GM12878 (cell line): ENCODE measurements around the gene UBE2D3. TPM values are rescaled to one million over a fixed set of nuclear protein-coding genes. Genes with fewer than 3 reads are reported as not detected.

ENCODE experiments used
- ATAC-seq: fragments of 200-7000 bp; cut with Tn5 transposase; 3 replicates; pipeline ENCODE4 v1.9.1; 2020; ENCODE audit warnings: mild to moderate bottlenecking, moderate library complexity
- BruUV-seq: library from RNA; stranded (reverse); fragments of 400-500 nt; replicated peaks from 2 replicates; lab custom pipeline; 2021; lab: Mats Ljungman, UMichigan
- CTCF ChIA-PET: fragments of 300-600 bp; sonication (Branson Sonifier 250); formaldehyde crosslinking; extraction: SDS; loops from one replicate; lab custom pipeline; 2021; ENCODE audit warnings: inconsistent platforms; lab: Yijun Ruan, JAX
- POLR2A ChIA-PET: fragments of 350-600 bp; formaldehyde crosslinking; extraction: SDS; loops from one replicate; lab custom pipeline; 2021; ENCODE audit warnings: inconsistent platforms; lab: Charles Lee
- RAD21 ChIA-PET: fragments of 300-600 bp; sonication (Branson Sonifier 250); formaldehyde crosslinking; loops from one replicate; lab custom pipeline; 2023; ENCODE audit warnings: antibody characterized with exemption; ENCODE audit not compliant: unreplicated experiment; lab: Charles Lee
- SMC1A ChIA-PET: fragments of 300-600 bp; sonication (Branson Sonifier 250); formaldehyde crosslinking; loops from one replicate; lab custom pipeline; 2023; ENCODE audit not compliant: unreplicated experiment, uncharacterized antibody; lab: Charles Lee
- DNase-seq: peaks from one replicate; pipeline ENCODE4 v3.0.0-alpha.2; 2011; ENCODE audit warnings: low read depth, low spot score
- FAIRE-seq: peaks from 3 replicates; lab custom pipeline; 2011; peaks lifted over from hg19 to GRCh38; lab: Jason Lieb, UNC
- H2AFZ ChIP-seq: 2 replicates; pipeline ENCODE4 v1.6.0; 2011; ENCODE audit warnings: low read depth, low read length, control low read depth; ENCODE audit not compliant: control insufficient read depth
- H3K27ac ChIP-seq: 2 replicates; pipeline ENCODE4 v1.5.1; 2011; ENCODE audit warnings: control low read depth; ENCODE audit not compliant: control insufficient read depth, insufficient read depth
- H3K27me3 ChIP-seq, 2 experiments: replicated peaks in 1 of 2; 2 replicates each; pipeline versions ENCODE4 v1.6.0 to v1.6.1; 2011; ENCODE audit warnings: low read length in 1 of 2; ENCODE audit not compliant: control insufficient read depth in 2 of 2, insufficient read depth in 2 of 2
- H3K36me3 ChIP-seq, 2 experiments: 2 replicates each; pipeline ENCODE4 v1.5.1; 2011; ENCODE audit warnings: low read length in 1 of 2; ENCODE audit not compliant: control insufficient read depth in 2 of 2, insufficient read depth in 2 of 2
- H3K4me1 ChIP-seq: 2 replicates; pipeline ENCODE4 v1.6.1; 2011; ENCODE audit warnings: mild to moderate bottlenecking, low read length, moderate library complexity, mixed read lengths; ENCODE audit not compliant: control insufficient read depth, insufficient read depth
- H3K4me2 ChIP-seq: 2 replicates; pipeline ENCODE4 v1.6.0; 2011; ENCODE audit warnings: control low read depth; ENCODE audit not compliant: control insufficient read depth, insufficient read depth
- H3K4me3 ChIP-seq: fragments of 200-600 bp; sonication (generic); 2 replicates; pipeline ENCODE4 v1.5.1; 2016
- H3K79me2 ChIP-seq: 2 replicates; pipeline ENCODE4 v1.6.0; 2011; ENCODE audit warnings: low read length; ENCODE audit not compliant: control insufficient read depth, insufficient read depth
- H3K9ac ChIP-seq: 2 replicates; pipeline ENCODE4 v1.8.0; 2011; ENCODE audit warnings: low read length, control low read depth, mixed read lengths; ENCODE audit not compliant: control insufficient read depth, insufficient read depth
- H3K9me3 ChIP-seq: replicated peaks from 3 replicates; pipeline ENCODE4 v1.5.1; 2011; ENCODE audit warnings: mild to moderate bottlenecking, low read length; ENCODE audit not compliant: control insufficient read depth, insufficient read depth
- H4K20me1 ChIP-seq: 2 replicates; pipeline ENCODE4 v1.6.0; 2011; ENCODE audit not compliant: control insufficient read depth, insufficient read depth
- EZH2 ChIP-seq: IDR thresholded peaks from 2 replicates; pipeline ENCODE4 v1.6.1; 2012; ENCODE audit warnings: low read depth, mild to moderate bottlenecking, control low read depth, inconsistent platforms, low read length, borderline replicate concordance; ENCODE audit not compliant: control insufficient read depth
- GABPA ChIP-seq: IDR thresholded peaks from 2 replicates; pipeline ENCODE4 v1.6.1; 2014; ENCODE audit warnings: antibody characterized with exemption, low read depth, mild to moderate bottlenecking, inconsistent platforms
- POLR2AphosphoS5 ChIP-seq: IDR thresholded peaks from 2 replicates; pipeline ENCODE4 v1.6.1; 2011; ENCODE audit warnings: mild to moderate bottlenecking, low read length, inconsistent platforms
- RCOR1 ChIP-seq: conservative IDR thresholded peaks from 2 replicates; pipeline ENCODE4 v1.6.1; 2012; ENCODE audit warnings: low read depth, low read length, improper control_type of control experiment
- SREBF2 ChIP-seq: IDR thresholded peaks from 2 replicates; pipeline ENCODE4 v1.6.1; 2012; ENCODE audit warnings: mild to moderate bottlenecking, low read length
- WGBS: methylation state at CpG from one replicate; pipeline ENCODE4 v1.1.6; 2016; ENCODE audit warnings: low lambda C conversion rate; ENCODE audit not compliant: insufficient replicate concordance, insufficient coverage; ENCODE audit errors: missing lambda C conversion rate; 5-methylcytosine and 5-hydroxymethylcytosine counted together
- in situ Hi-C: fragments of 300-500 bp; cut with MboI; formaldehyde crosslinking; loops from 9 replicates; pipeline ENCODE4 v1.14.3; 2018; ENCODE audit warnings: mixed read lengths
- intact Hi-C: fragments of 100-400 bp; cut with micrococcal nuclease; formaldehyde crosslinking; loops from one replicate; pipeline ENCODE4 v1.14.2; 2022; ENCODE audit not compliant: unreplicated experiment
- polyA plus RNA-seq, 11 experiments: library from polyadenylated mRNA; depleted of rRNA in 4 of 11; unstranded in 6 of 11; stranded (reverse) in 5 of 11; fragments of >200 nt; fragmentation: Nextera tagmentation in 4 of 11; fragmentation: Illumina TruSeq in 1 of 11; extraction: Ambion mirVana in 4 of 11; extraction: Trizol in 1 of 11; gene quantifications; 1 replicate in 1 of 11; 2 replicates in 10 of 11; pipeline versions ENCODE4 v1.2.1 to v1.2.3, GENCODE V29; 2011 to 2016; ENCODE audit warnings: inconsistent platforms in 2 of 11, missing spikeins in 2 of 11, low read depth in 1 of 11
- total RNA-seq, 4 experiments: library from RNA; depleted of rRNA in 3 of 4; stranded (reverse); fragments of >200 nt in 3 of 4; fragmentation: Illumina TruSeq in 1 of 4; extraction: Trizol in 1 of 4; gene quantifications; 2 replicates each; pipeline versions ENCODE4 v1.2.1 to v1.2.3, GENCODE V29; 2013 to 2021
- TF ChIP-seq, protein P1 (sequence below): IDR thresholded peaks from 2 replicates; pipeline ENCODE4 v1.6.1; 2012; ENCODE audit warnings: low read length, inconsistent platforms
- TF ChIP-seq, protein P2 (sequence below): fragments of 450-650 bp; IDR thresholded peaks from 2 replicates; pipeline ENCODE4 v1.6.1; 2016; ENCODE audit warnings: mild to moderate bottlenecking

Gene UBE2D3
- total and polyA plus RNA-seq, 10 of the 15 experiments (the other 5 are each of a cell fraction or from before 2014, with no cell fraction given) = 162 to 572 (median 395) TPM

DNA sequence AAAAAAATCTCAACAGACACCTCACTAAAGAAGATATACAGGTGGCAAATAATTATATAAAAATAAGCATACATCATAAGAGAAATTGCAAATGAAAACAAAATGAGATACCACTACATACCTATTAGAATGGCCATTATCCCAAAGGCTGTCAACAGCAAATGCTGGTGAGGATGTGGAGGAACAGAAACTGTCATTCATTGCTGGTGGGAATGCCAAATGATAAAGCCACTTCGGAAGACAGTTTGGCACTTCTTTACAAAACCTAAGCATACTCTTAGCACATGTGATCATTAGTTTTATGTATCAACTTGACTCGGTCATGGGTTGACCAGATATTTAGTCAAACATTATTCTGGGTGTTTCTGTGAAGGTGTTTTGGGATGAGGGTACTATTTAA, 53.1 kb downstream of the UBE2D3 start:
- RAD21 ChIA-PET = interaction anchor here (0.7 kb wide), 1 partner anchor 18 kb away, joined by 3 read pairs; no protein-coding TSS in a partner anchor
- Histone ChIP-seq H3K4me1 (no peaks in the 10 kb centered on the region), H3K27ac (no peak overlapping the region), H3K36me3 (no peaks in the 10 kb centered on the region), H3K27me3 (no peaks in the 10 kb centered on the region), H2AFZ (no peak overlapping the region), H4K20me1 (no peaks in the 10 kb centered on the region), H3K9me3 (no peaks in the 10 kb centered on the region), H3K79me2 (no peaks in the 10 kb centered on the region), H3K4me3 (no peak overlapping the region), H3K4me2 (no peak overlapping the region), H3K9ac (no peak overlapping the region)
- SMC1A ChIA-PET = interaction anchor here (1.0 to 1.3 kb wide), 2 partner anchors 24 to 42 kb away, joined by 4 to 5 read pairs; no protein-coding TSS in a partner anchor
- CTCF ChIA-PET = interaction anchor here (1.0 to 1.5 kb wide), 3 partner anchors 14 to 235 kb away, joined by 3 to 6 read pairs (median 3); partner anchors contain the start of gene MANBA
- in situ Hi-C loops = no loop called here
- BruUV-seq = no TSS peak
- WGBS = 50% methylated on average over 2 of the region's 2 CpGs
- intact Hi-C loops = no loop called here
- no peak for TF ChIP-seq EZH2
- no peak for TF ChIP-seq POLR2AphosphoS5
- DNase-seq = no peak
- ATAC-seq = no peak
- no peak for FAIRE-seq
- POLR2A ChIA-PET = no interaction called here

DNA sequence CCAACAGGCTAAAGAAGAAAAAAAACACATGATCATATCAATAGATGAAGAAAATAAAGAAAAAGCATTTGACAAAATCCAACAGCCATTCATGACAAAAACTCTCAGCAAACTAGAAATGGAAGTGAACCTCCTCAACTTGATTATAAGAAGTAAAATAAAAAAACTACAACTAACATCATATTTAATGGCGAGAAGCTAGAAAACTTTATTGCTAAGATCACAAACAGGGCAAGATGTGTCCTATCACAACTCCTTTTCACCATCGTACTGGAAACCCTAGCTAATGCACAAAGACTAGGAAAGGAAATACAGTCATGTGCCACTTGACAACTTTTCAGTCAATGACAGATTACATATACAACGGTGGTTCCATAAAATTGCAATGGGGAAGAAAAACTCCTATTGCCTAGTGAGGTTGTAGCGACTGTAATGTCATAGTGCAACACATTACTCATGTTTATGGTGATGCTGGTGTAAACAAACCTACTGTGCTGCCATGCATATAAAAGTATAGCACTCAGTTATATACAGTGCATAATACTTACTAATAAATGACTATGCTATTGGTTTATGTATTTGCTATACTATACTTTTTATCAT, 54.5 kb downstream of the UBE2D3 start:
- ChIA-PET RAD21 (no interaction called here), CTCF (interaction anchor here (1.2 to 1.4 kb wide), 2 partner anchors 10 to 12 kb away, joined by 3 to 6 read pairs; partner anchors contain the start of gene MANBA), SMC1A (no interaction called here), POLR2A (no interaction called here)
- Histone ChIP-seq H3K9me3 (no peaks in the 10 kb centered on the region), H2AFZ (no peak overlapping the region), H3K4me1 (no peaks in the 10 kb centered on the region), H3K36me3 (no peaks in the 10 kb centered on the region), H3K27ac (no peak overlapping the region), H3K4me2 (no peak overlapping the region), H3K79me2 (no peaks in the 10 kb centered on the region), H3K4me3 (no peak overlapping the region), H3K9ac (no peak overlapping the region), H3K27me3 (no peaks in the 10 kb centered on the region), H4K20me1 (no peaks in the 10 kb centered on the region)
- WGBS = 44% methylated on average over 4 of the region's 4 CpGs
- intact Hi-C loops (no loop called here), in situ Hi-C loops (no loop called here)
- no peak for DNase-seq
- no peak for TF ChIP-seq GABPA
- TF ChIP-seq, protein P1, sequence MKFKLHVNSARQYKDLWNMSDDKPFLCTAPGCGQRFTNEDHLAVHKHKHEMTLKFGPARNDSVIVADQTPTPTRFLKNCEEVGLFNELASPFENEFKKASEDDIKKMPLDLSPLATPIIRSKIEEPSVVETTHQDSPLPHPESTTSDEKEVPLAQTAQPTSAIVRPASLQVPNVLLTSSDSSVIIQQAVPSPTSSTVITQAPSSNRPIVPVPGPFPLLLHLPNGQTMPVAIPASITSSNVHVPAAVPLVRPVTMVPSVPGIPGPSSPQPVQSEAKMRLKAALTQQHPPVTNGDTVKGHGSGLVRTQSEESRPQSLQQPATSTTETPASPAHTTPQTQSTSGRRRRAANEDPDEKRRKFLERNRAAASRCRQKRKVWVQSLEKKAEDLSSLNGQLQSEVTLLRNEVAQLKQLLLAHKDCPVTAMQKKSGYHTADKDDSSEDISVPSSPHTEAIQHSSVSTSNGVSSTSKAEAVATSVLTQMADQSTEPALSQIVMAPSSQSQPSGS = no peak
- TF ChIP-seq, protein P2, sequence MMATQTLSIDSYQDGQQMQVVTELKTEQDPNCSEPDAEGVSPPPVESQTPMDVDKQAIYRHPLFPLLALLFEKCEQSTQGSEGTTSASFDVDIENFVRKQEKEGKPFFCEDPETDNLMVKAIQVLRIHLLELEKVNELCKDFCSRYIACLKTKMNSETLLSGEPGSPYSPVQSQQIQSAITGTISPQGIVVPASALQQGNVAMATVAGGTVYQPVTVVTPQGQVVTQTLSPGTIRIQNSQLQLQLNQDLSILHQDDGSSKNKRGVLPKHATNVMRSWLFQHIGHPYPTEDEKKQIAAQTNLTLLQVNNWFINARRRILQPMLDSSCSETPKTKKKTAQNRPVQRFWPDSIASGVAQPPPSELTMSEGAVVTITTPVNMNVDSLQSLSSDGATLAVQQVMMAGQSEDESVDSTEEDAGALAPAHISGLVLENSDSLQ = no peak
- TF ChIP-seq RCOR1 = no peak
- no peak for TF ChIP-seq SREBF2
- BruUV-seq = no TSS peak
- FAIRE-seq = no peak
- ATAC-seq = no peak
